GM21737 (cell line): ENCODE data around the gene NFATC2.

Experiments
- ATAC-seq: cut with Tn5 transposase; IDR thresholded peaks from one replicate; pipeline ENCODE4 v1.9.1; 2021; ENCODE audit warnings: mild to moderate bottlenecking, moderate library complexity; ENCODE audit not compliant: unreplicated experiment

NFATC2 gene

GRCh38 chr20:51522207-51522606, 20.3 kb downstream of the NFATC2 start:
- no peak for ATAC-seq

- no peak for ATAC-seq
Measured at GRCh38 chr20:51517839-51518238, 24.7 kb downstream of the NFATC2 start.

- ATAC-seq: no peak
Measured at GRCh38 chr20:51516855-51517254, 25.7 kb downstream of the NFATC2 start.

GRCh38 chr20:51514836-51515235, 27.7 kb downstream of the NFATC2 start:
- ATAC-seq: no peak

- no peak for ATAC-seq
Measured at GRCh38 chr20:51514249-51514648, 28.3 kb downstream of the NFATC2 start.

- ATAC-seq: no peak
Measured at GRCh38 chr20:51513545-51513944, 29.0 kb downstream of the NFATC2 start.

GRCh38 chr20:51512645-51513044, 29.9 kb downstream of the NFATC2 start:
- ATAC-seq: no peak

- no peak for ATAC-seq
Measured at GRCh38 chr20:51511861-51512619, 30.5 kb downstream of the NFATC2 start.

- no peak for ATAC-seq
Measured at GRCh38 chr20:51510936-51511605, 31.4 kb downstream of the NFATC2 start.

- no peak for ATAC-seq
Measured at GRCh38 chr20:51510169-51510568, 32.4 kb downstream of the NFATC2 start.

- no peak for ATAC-seq
Measured at GRCh38 chr20:51509208-51509607, 33.3 kb downstream of the NFATC2 start.

GRCh38 chr20:51508780-51509179, 33.7 kb downstream of the NFATC2 start:
- no peak for ATAC-seq

GRCh38 chr20:51508158-51508557, 34.4 kb downstream of the NFATC2 start:
- ATAC-seq: no peak

- ATAC-seq: no peak
Measured at GRCh38 chr20:51507216-51508036, 35.1 kb downstream of the NFATC2 start.

- no peak for ATAC-seq
Measured at GRCh38 chr20:51506527-51507215, 35.8 kb downstream of the NFATC2 start.

GRCh38 chr20:51505566-51505965, 37.0 kb downstream of the NFATC2 start:
- no peak for ATAC-seq

- ATAC-seq: no peak
Measured at GRCh38 chr20:51503376-51503775, 39.1 kb downstream of the NFATC2 start.

GRCh38 chr20:51500936-51501335, 41.6 kb downstream of the NFATC2 start:
- ATAC-seq: no peak

GRCh38 chr20:51500311-51500710, 42.2 kb downstream of the NFATC2 start:
- ATAC-seq: peak; percentile 54

- no peak for ATAC-seq
Measured at GRCh38 chr20:51498765-51499540, 43.6 kb downstream of the NFATC2 start.
